GM06990 (cell line): Measurements from ENCODE around the gene SH3GL1.

Source experiments
- DNase-seq: peaks from one replicate; pipeline ENCODE4 v3.0.0-alpha.2; 2011; ENCODE audit not compliant: insufficient read length; ENCODE audit errors: extremely low read depth
- H3K27me3 ChIP-seq: replicated peaks from 2 replicates; pipeline ENCODE4 v1.6.0; 2011; ENCODE audit warnings: low read length; ENCODE audit not compliant: control insufficient read depth, insufficient read depth
- H3K36me3 ChIP-seq: 2 replicates; pipeline ENCODE4 v1.5.1; 2011; ENCODE audit warnings: low read length; ENCODE audit not compliant: control insufficient read depth, insufficient read depth
- H3K4me3 ChIP-seq: replicated peaks from 2 replicates; pipeline ENCODE4 v1.5.1; 2011; ENCODE audit warnings: low read depth, mild to moderate bottlenecking, control low read depth, low read length
- TF ChIP-seq, protein P1 (sequence below): IDR thresholded peaks from 2 replicates; pipeline ENCODE4 v1.5.1; 2011; ENCODE audit warnings: low read length, control low read depth, mild to moderate bottlenecking, inconsistent platforms; ENCODE audit not compliant: insufficient read depth, poor library complexity, severe bottlenecking

SH3GL1 gene

GRCh38 chr19:4373601-4374497 is 26.5 kb downstream of the SH3GL1 start:
- H3K36me3 ChIP-seq, result peaks cover 6% of the 10 kb centered on the region
- no peak overlapping the region for H3K4me3 ChIP-seq
- TF ChIP-seq, protein P1, sequence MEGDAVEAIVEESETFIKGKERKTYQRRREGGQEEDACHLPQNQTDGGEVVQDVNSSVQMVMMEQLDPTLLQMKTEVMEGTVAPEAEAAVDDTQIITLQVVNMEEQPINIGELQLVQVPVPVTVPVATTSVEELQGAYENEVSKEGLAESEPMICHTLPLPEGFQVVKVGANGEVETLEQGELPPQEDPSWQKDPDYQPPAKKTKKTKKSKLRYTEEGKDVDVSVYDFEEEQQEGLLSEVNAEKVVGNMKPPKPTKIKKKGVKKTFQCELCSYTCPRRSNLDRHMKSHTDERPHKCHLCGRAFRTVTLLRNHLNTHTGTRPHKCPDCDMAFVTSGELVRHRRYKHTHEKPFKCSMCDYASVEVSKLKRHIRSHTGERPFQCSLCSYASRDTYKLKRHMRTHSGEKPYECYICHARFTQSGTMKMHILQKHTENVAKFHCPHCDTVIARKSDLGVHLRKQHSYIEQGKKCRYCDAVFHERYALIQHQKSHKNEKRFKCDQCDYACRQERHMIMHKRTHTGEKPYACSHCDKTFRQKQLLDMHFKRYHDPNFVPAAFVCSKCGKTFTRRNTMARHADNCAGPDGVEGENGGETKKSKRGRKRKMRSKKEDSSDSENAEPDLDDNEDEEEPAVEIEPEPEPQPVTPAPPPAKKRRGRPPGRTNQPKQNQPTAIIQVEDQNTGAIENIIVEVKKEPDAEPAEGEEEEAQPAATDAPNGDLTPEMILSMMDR, result no peak
- DNase-seq, result no peak
- no peaks in the 10 kb centered on the region for H3K27me3 ChIP-seq

DNA sequence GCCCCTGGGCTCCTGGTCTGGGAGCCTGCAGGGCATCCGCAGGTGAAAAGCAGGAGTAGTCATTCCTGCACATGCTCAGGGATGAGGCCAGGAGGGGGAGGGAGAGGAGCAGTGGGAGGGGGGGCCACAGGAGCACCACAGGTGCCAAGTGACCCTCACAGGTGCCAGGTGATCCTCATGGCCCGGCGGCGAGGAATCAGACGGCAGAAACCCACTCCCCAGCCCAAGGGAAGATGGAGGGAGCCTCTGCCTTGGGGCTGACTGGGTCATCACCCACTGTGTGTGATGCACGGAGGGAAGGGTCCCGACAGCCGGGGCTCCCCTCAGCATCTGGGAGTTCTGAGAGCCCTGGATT is 27.4 kb downstream of the SH3GL1 start:
- TF ChIP-seq, protein P1, result no peak
- Histone ChIP-seq H3K27me3 (no peaks in the 10 kb centered on the region), H3K36me3 (peaks cover 5% of the 10 kb centered on the region), H3K4me3 (no peak overlapping the region)
- DNase-seq, result no peak

GRCh38 chr19:4372165-4373012 is 28.0 kb downstream of the SH3GL1 start:
- DNase-seq, result no peak
- H3K4me3 ChIP-seq, result no peak overlapping the region
- H3K36me3 ChIP-seq, result peaks cover 6% of the 10 kb centered on the region
- TF ChIP-seq, protein P1, result no peak
- H3K27me3 ChIP-seq, result no peaks in the 10 kb centered on the region

GRCh38 chr19:4371247-4372164 is 28.8 kb downstream of the SH3GL1 start:
- TF ChIP-seq, protein P1, result no peak
- Histone ChIP-seq H3K36me3 (peaks cover 6% of the 10 kb centered on the region), H3K4me3 (no peak overlapping the region), H3K27me3 (no peaks in the 10 kb centered on the region)
- DNase-seq, result no peak

- Histone ChIP-seq H3K36me3 (peaks cover 11% of the 10 kb centered on the region), H3K4me3 (peak overlapping the region; percentile 58), H3K27me3 (no peaks in the 10 kb centered on the region)
- TF ChIP-seq, protein P1, result no peak
- DNase-seq, result no peak
These were observed 29.8 kb downstream of the SH3GL1 start for GRCh38 chr19:4370418-4371041.
